Activated CD4-positive, alpha-beta T cell treated with anti-CD3 and anti-CD28 coated beads for 48 hours (primary cell): Measurements from ENCODE around the gene ECPAS.
"Not testable (repeated sequence)": the region's sequence is repeated elsewhere in the genome, so short reads cannot be mapped to it uniquely, and the experiment has no call there.

Experiments
- DNase-seq: peaks from one replicate; pipeline ENCODE4 v3.0.0-alpha.2; 2020

ECPAS gene

GRCh38 chr9:111348821-111349271 is 135.3 kb downstream of the ECPAS start:
- DNase-seq = no peak

- not testable (repeated sequence) for DNase-seq
Measured at GRCh38 chr9:111334318-111334863, 149.8 kb downstream of the ECPAS start.

GRCh38 chr9:111330124-111330523 is 154.1 kb downstream of the ECPAS start, which contains the start of gene OR2K2:
Gene OR2K2 (minus strand): TSS chr9:111330224. CDS start chr9:111328433, 1,791 bp downstream.
- DNase-seq = no peak

- DNase-seq = no peak
Measured at GRCh38 chr9:111320631-111321030, 163.6 kb downstream of the ECPAS start.

GRCh38 chr9:111316796-111317195 is 167.4 kb downstream of the ECPAS start:
- no peak for DNase-seq
